Measurements from ENCODE around the gene PHLDB1. TPM values are rescaled to one million over a fixed set of nuclear protein-coding genes. Genes with fewer than 3 reads are reported as not detected.

Gene PHLDB1
- total and polyA plus RNA-seq, 4 donors = 27.3 to 90.5 (median 76.1) TPM

DNA sequence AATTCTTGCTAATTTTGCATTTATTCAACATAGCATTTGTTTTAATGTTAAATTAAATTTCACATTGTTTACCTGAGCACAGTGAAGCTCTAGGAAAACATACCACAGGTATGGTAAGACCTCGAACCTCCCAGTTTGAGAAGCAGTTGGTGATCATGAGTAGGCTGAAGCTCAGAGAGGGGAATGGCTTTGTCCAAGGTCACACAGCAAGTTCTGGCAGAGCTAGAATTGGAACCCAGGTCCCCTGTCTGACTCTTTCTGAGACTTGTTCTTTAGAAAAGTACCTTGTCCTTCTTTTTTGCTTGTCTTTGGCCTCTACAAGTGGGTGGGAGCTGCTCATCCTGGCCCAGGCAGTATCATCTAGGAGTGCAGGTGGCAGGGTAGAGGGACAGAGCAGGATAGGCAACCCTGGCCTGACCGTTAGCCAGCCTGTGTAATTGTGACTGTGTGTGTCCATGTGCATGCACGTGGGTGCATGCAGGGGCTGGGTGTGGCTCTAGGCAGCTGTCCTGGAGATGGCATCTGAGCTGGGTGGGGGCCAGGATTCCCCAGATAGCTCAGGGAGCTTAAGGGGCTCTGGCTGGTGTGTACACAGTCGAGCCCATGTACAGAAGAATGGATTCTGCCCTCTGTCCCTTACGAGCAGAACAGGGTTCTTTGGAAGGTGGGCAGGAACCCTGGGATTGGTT is 21.6 kb downstream of the PHLDB1 start:
- Histone ChIP-seq H3K9ac (ENCODE audit: insufficient read depth in 1 of 2, low read length in 2 of 2) (no peak overlapping the region), H3K27me3 (ENCODE audit: control insufficient read depth in 3 of 3, insufficient read depth in 3 of 3, low read length in 2 of 3) (no peaks in the 10 kb centered on the region), H3K9me3 (ENCODE audit: control insufficient read depth in 4 of 4, insufficient read depth in 3 of 4, low read length in 3 of 4) (no peaks in the 10 kb centered on the region), H3K4me3 (no peak overlapping the region), H3K36me3 (ENCODE audit: control insufficient read depth in 4 of 4, insufficient read depth in 4 of 4, low read length in 4 of 4) (peaks cover 19 to 58% (median 37%) of the 10 kb centered on the region in 4 donors), H3K4me1 (ENCODE audit: control insufficient read depth in 5 of 5, insufficient read depth in 5 of 5, low read length in 5 of 5) (peaks cover 4 to 24% (median 6%) of the 10 kb centered on the region in 5 donors), H3K27ac (ENCODE audit: low read depth in 1 of 2, low read length in 1 of 2) (peak overlapping the region in 1 of 2 donors; percentile 27)
- WGBS, 2 donors = 56 to 77% methylated on average over 5 of the region's 5 CpGs
- DNase-seq (no peak), ATAC-seq (ENCODE audit: insufficient read depth, low FRiP score) (no peak)
- TF ChIP-seq, protein P1, sequence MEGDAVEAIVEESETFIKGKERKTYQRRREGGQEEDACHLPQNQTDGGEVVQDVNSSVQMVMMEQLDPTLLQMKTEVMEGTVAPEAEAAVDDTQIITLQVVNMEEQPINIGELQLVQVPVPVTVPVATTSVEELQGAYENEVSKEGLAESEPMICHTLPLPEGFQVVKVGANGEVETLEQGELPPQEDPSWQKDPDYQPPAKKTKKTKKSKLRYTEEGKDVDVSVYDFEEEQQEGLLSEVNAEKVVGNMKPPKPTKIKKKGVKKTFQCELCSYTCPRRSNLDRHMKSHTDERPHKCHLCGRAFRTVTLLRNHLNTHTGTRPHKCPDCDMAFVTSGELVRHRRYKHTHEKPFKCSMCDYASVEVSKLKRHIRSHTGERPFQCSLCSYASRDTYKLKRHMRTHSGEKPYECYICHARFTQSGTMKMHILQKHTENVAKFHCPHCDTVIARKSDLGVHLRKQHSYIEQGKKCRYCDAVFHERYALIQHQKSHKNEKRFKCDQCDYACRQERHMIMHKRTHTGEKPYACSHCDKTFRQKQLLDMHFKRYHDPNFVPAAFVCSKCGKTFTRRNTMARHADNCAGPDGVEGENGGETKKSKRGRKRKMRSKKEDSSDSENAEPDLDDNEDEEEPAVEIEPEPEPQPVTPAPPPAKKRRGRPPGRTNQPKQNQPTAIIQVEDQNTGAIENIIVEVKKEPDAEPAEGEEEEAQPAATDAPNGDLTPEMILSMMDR (IDR thresholded peaks at IDR 0.05; ENCODE audit: control extremely low read depth, extremely low read depth) = no peak

DNA sequence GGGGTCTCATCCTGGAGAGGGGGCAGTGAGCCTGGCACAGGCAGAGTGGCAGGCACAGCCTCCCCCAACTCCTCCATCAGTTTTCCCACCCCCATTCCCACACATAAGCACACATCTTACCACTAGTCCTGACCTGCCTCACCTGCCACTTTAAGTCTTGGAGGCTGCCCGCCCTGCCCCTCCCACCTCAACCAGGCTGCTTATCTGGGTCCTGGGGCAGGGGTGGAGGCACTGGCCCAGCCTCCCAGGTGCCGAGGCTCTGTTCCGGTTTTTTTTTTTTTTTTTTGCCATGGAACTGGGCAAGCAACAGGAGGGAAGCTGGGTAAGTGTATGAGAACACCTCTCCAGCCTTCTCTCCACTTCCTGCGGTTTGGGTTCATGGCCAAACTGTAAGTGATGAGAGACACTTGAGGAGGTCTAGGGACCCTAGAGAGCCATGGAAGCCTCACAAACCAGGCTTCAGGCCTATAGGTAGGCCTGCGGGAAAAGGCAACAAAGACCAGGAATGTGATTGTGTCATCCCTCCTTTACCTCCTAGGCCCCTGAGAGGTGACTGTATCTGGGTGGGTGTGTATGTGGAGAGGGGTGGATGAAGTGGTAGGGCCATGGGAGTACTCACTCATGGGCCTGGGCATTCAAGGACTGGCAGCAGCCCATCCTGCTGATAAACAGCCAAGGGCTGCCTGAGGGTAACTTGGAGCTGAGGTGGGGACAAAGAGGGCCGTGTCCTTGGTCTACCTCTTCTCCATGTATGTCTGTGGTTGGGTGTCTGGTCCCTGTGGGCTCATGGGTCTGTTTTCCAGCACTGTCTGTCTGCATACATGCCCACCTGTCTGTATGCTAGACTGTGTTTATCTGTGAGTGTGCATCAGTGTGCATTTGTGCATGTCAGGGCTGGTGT is 22.6 kb downstream of the PHLDB1 start:
- H3K4me3 ChIP-seq = no peak overlapping the region

DNA sequence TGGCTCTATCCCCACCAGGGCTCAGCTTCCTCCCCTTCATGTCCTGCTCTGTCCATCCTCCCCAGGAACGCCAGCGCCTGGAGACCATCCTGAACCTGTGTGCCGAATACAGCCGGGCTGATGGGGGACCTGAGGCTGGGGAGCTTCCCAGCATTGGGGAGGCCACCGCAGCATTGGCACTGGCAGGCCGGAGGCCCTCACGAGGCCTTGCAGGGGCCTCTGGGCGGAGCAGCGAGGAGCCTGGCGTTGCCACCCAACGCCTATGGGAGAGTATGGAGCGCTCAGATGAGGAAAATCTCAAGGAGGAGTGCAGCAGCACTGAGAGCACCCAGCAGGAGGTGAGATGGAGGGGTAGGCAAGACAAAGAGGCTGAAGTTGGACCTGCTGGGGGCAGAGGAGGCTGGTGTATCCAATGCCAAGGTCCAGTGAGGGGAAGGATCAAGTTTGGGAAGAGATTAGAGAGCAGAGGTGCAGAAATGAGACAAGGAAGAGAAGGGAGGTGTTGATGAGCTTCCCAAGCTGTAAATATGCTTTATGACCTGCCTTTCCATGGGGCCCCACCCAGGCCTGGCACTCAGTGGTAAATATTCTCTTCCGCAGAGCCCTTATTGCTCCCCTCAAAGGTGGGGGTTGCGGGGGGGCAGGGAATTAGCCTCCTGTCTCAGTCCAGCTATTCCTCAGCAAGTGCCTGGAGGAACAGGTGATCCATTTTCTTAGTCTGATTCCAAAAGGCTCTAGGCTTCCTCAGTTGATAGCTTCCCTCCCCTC is 23.9 kb downstream of the PHLDB1 start:
- Histone ChIP-seq H3K4me3 (no peak overlapping the region), H3K27me3 (ENCODE audit: control insufficient read depth in 3 of 3, insufficient read depth in 3 of 3, low read length in 2 of 3) (no peaks in the 10 kb centered on the region), H3K27ac (ENCODE audit: low read depth in 1 of 2, low read length in 1 of 2) (no peak overlapping the region), H3K9me3 (ENCODE audit: control insufficient read depth in 4 of 4, insufficient read depth in 3 of 4, low read length in 3 of 4) (no peaks in the 10 kb centered on the region), H3K9ac (ENCODE audit: insufficient read depth in 1 of 2, low read length in 2 of 2) (no peak overlapping the region), H3K4me1 (ENCODE audit: control insufficient read depth in 5 of 5, insufficient read depth in 5 of 5, low read length in 5 of 5) (peaks cover 10 to 31% (median 23%) of the 10 kb centered on the region in 5 donors), H3K36me3 (ENCODE audit: control insufficient read depth in 4 of 4, insufficient read depth in 4 of 4, low read length in 4 of 4) (peaks cover 16 to 46% (median 31%) of the 10 kb centered on the region in 4 donors)
- no peak for DNase-seq
- TF ChIP-seq, protein P1 (IDR thresholded peaks at IDR 0.05; ENCODE audit: control extremely low read depth, extremely low read depth) = no peak
- no peak for ATAC-seq (ENCODE audit: insufficient read depth, low FRiP score)
- 85 to 89% methylated on average over 14 of the region's 14 CpGs for WGBS, 2 donors

More for the DNA sequence above, 22.6 kb downstream of the PHLDB1 start:
- Histone ChIP-seq H3K9me3 (ENCODE audit: control insufficient read depth in 4 of 4, insufficient read depth in 3 of 4, low read length in 3 of 4) (no peaks in the 10 kb centered on the region), H3K9ac (ENCODE audit: insufficient read depth in 1 of 2, low read length in 2 of 2) (no peak overlapping the region), H3K27ac (ENCODE audit: low read depth in 1 of 2, low read length in 1 of 2) (peak overlapping the region in 1 of 2 donors; percentile 40), H3K36me3 (ENCODE audit: control insufficient read depth in 4 of 4, insufficient read depth in 4 of 4, low read length in 4 of 4) (peaks cover 17 to 51% (median 33%) of the 10 kb centered on the region in 4 donors), H3K27me3 (ENCODE audit: control insufficient read depth in 3 of 3, insufficient read depth in 3 of 3, low read length in 2 of 3) (no peaks in the 10 kb centered on the region), H3K4me1 (ENCODE audit: control insufficient read depth in 5 of 5, insufficient read depth in 5 of 5, low read length in 5 of 5) (peaks cover 10 to 29% (median 14%) of the 10 kb centered on the region in 5 donors)
- DNase-seq = no peak
- TF ChIP-seq, protein P1 (IDR thresholded peaks at IDR 0.05; ENCODE audit: control extremely low read depth, extremely low read depth) = no peak
- ATAC-seq (ENCODE audit: insufficient read depth, low FRiP score) = no peak
- 66 to 74% methylated on average over 6 of the region's 6 CpGs for WGBS, 2 donors
